HG02678 (cell line): Measurements from ENCODE around the gene C11orf24.

Experiments
- ATAC-seq: cut with Tn5 transposase; IDR thresholded peaks from one replicate; pipeline ENCODE4 v1.9.1; 2021; ENCODE audit warnings: mild to moderate bottlenecking, moderate library complexity; ENCODE audit not compliant: unreplicated experiment

The C11orf24 gene

DNA sequence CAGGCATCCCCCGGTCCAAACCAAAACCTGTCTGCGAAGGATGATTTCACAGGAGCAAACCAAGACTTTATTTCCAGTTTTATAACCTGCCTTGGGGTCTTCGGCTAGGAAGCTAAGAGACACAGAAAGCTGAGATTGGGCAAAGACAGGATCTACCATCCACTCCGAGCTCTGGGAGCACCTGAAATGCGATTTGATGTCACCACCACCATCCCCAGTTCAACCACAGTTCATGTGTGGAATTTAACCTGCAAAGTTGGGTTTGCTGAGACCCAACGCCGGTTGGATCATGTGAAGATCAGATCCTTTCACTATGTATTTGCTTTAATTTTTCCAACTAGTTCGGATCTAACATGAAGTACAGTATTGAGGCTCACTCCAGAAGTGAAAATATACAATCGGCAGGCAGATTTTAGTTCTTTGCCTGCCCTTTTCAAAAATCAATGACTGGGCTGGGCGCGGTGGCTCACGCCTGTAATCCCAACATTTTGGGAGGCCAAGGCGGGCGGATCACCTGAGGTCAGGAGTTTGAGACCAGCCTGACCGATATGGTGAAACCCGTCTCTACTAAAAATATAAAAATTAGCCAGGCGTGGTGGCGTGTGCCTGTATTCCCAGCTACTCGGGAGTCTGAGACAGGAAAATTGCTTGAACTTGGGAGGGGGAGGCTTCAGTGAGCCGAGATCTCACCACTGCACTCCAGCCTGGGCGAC lies 1.4 kb upstream of the C11orf24 start:
- no peak for ATAC-seq

DNA sequence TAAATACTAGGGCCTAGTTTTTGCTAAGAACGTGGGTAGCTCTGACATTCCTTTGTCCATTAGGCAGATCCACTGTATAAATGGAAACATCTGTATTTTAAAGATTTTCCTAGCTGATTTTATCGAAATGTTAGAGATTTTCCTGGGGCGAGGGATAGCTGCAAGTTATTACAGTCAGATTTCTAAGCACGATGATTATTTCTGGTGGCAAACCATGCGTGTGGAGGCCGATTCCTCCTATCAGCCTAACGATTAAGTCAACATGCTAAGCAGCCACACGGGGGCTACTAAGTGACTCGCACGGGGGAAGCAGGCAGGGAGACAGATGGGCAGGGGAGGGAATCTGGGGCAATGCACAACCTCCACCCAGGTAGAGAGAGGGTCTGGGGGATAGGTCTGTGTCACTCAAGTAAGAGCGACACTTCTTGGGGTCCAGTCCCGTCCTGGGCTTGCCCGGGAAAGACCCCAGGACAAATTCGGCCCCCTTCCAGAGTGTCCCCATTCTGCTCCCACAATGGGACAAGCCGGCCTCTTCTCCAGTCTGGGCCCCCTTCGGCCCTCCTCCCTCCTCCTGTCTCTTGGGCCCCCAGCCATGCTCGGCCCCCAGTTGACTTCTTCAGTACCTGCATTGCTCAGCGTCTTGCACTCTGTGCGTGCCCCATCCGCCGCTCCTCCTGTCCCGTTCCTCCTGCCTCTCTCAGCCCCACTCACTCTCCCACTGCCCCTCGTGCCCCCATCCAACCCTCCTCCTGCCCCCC lies 571 bp downstream of the C11orf24 start:
- no peak for ATAC-seq

DNA sequence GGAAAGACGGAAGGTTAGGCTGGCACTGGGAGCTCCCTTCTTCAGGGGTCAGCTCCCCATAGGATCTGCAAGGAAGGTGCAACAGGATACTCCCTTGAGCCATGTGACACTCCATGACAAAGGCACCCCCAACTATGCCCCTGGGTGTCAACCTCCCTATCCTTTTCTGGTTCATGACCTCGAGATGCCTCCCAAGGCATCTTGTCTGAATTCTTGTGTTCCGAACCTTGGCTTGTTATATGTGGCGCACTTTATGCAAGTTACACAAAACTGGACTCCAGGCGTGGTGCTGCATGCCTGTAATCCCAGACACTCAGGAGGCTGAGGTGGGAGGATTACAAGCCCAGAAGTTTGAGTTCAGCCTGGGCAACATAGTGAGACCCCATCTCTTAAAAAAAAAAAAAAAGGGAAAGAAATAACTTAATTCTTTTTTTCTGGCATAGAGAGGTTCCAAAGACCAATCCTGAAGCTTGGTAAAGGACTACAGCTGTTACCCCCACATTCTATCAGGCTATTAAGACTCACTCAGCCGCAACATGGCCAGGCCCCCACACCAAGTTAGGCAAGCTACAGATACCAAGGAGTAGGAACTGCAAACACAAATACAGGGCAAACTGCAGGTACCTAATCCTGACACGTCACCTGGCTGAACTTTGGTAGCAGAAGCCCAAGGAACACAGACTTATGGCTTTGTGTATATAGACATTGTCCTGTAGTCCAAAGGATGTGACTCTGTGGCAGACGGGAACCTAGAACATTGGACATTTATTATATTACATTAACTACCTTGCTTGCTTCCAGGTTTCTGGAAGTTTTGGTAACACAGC lies 1.4 kb downstream of the C11orf24 start:
- ATAC-seq = no peak

- ATAC-seq = no peak
Measured at GRCh38 chr11:68269414-68270081, 2.2 kb downstream of the C11orf24 start.

DNA sequence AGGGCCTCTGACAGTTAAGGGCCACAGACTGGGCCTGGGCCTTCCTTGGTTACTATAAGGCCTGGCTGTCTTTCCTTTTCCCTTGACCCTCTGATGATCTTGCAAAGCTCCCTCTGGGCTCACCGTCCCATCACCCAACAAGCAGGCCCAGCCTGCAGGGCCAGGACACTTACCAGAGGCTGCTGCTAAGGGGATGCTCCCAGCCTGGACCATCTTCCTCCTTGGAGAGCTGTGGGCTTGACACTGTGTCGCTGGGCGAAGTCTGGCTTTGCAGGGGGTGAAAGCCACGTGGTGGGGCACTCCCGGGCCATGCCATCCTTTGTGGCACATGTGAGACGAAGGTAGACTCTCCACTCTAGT lies 3.9 kb downstream of the C11orf24 start:
- no peak for ATAC-seq

GRCh38 chr11:68266936-68267880 lies 4.6 kb downstream of the C11orf24 start:
- ATAC-seq = no peak

DNA sequence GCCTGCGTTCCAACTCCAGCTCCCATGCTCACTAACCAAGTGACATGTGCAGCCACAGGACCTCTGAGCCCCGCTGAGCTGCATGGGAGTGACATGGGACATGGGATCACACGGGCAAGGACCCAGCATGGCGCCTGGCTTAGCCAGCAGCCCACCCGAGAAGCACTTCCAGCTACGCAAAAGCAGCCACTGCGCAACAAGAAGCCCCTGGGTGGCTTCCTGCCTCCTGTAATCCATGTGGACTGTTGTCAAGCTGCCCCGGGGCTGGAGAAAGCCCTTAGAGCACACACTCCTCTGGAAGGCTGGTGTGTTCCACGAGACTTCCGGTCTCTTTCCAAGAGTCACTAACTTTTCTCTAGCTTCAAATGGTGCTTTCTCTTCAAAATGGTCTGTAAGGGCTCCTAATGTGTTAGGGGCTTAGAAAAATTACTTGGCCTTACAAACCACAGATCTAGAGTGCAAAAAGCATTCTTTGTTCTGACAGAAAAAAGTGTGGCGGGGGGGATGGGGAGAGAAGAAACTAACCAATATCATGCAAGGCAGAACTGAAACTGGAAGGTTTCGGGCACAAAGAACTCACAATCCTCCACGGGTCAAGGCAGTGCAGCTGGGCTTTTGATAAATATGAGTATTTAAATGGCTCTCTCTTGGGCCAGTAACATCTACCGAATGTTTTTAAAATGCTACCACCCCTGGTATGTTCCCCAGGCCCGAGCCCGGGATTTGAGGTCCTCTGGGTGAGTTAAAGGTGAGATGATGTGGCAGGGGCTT lies 5.5 kb downstream of the C11orf24 start:
- peak; percentile 79 for ATAC-seq

DNA sequence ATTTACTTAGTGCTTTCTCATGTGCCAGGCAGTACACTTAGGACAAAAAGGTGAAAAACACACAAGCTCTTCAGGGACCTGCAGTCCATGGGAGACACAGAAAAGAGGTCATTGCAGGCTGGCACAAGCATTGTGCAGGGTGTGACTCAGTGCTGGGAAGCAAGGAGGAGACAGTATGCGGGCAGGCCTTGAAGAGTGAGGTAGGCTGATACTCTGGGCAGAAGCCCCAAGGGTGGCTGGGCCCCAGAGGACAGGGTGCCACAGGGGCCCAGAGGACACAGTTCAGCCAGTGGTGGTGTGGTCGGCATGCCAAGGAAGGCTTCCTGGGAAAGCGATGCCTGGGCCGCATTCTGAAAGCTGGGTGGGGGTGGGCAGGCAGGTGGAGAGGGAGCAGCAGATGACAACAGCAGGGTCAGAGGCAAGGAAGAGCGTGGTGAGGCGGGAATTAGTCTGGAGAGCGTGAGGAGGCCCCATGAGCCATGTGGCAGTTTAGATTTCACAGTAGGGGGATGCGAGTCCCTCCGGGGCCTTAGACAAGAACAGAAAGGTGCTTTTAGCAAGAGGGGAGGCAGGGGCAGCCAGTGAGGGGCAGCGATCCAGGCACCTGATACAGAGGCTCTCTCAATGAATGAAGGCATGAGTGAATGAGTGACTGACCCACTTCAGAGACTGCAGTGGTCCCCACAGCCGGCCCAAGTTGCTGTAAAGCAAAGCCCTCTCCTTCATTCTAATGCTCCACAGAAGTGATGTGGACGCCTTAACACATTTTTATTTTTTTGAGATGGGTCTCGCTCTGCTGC lies 6.8 kb downstream of the C11orf24 start:
- ATAC-seq = no peak

GRCh38 chr11:68264244-68264643 lies 7.5 kb downstream of the C11orf24 start:
- no peak for ATAC-seq

DNA sequence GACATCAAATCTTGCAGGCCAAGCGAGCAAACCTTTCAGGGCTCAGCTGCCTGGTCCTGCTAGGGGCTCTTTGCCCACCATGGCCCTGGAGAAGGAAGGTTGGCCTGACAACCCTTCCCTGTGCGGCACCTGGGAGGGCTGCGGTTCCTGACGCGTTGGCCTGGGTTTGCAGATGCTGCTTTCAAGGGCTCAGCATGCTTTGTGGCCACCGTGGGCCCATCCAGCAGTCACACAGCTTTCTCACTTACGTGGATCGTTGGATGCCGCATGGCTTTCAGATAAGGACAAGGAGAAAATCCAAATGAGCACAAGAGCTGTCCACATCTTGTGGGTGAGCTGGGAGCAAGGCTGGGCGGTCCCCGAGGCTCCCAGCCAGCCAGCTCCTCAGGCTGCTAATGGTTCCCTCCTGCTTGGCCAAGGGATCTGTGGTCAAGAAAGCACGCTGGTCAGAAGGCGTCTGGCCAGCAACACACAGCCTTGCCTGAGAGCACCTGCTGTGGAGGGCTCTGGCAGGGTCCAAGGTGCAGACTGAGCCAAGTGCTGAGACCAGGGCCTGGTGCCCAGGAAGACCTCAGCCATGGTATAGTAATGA lies 8.2 kb downstream of the C11orf24 start:
- ATAC-seq = no peak

GRCh38 chr11:68262544-68262827 lies 9.3 kb downstream of the C11orf24 start:
- no peak for ATAC-seq

DNA sequence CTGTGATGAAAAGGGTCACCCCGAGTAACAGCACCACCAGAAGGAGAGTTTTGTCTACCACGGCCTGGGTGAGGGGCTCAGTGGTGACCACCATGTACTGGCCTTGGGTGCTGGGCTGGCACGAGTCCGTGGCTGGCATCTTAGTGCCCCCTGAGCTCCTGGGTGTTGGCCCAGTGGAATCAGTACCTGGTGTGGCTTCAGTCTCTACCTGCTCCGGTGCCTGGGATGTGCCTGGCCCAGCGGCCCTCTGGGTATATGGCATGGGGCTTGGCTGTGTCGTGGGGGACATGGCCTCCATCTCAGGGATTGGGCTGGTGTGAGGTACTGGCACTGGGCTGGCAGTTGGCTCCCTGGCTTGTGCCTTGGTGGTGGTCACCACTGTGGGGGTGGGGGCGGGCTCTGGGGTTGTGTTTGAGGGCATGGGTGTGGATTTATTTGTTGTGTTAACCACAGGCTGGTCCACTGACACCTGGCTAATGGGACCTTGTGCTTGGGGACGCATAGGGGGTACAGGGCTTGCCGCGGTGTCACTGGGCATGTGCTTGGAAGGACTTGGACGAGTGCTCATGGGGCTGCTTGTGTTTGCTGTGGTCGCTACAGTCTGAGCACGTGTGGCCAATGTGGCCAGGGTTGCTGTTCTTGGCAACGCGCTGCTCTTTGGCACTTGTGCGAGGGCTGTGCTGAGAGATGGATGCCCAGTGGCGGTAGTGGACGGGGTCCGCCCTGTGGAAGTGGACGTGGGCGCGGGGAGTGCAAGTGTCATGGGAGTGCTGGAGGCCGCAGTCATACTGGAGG lies 9.8 kb downstream of the C11orf24 start:
- no peak for ATAC-seq

DNA sequence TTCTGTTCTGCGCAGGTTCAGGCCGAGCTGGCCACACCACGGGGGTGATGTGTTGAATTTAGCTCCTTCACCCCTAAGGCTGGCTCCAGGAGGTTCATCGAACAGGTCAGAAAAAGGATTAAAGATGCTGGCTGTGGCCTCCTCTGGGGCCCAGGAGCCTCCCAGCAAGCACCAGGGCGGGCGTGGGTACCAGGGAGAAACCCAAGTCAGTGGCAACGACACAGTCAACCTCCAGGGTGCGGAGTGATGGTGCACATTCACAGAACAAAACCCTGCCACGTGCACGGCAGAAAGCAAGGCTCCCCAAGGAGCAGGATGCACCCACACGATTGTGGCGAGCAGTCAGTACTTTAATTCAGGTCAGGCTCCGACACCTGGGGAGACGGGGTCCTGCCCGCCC lies 10.8 kb downstream of the C11orf24 start:
- no peak for ATAC-seq

DNA sequence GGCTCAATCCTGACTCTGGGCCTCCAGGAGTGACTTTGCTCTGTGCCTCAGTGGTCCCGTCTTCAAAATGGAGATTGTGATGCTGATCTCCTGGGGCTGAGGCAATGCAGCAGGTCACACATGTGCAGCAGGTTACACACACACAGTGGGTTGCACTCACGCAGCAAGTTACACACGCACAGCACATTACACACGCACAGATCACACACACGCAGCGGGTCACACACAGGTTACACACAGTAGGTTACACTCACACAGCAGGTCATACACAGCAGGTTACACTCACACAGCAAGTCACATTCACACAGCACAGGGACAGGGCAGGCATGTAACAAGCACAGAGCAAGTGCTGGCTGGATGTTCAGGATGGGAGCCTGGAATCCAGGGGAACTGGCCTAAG lies 11.3 kb downstream of the C11orf24 start:
- no peak for ATAC-seq

- ATAC-seq = no peak
Measured at GRCh38 chr11:68259122-68259959, 12.4 kb downstream of the C11orf24 start.

- ATAC-seq = no peak
Measured at GRCh38 chr11:68258363-68258765, 13.4 kb downstream of the C11orf24 start.
